Pancreas (tissue), 10 donors: Measurements from ENCODE around the gene TMEM151B. TPM values are rescaled to one million over a fixed set of nuclear protein-coding genes. Genes with fewer than 3 reads are reported as not detected.

Experiments
- ATAC-seq, 4 donors: fragments of 200-7000 bp; cut with Tn5 transposase; one replicate each; pipeline versions ENCODE4 v1.8.0 to v1.9.1; 2020; ENCODE audit warnings: mild to moderate bottlenecking in 4 of 4, moderate library complexity in 4 of 4
- DNase-seq, 6 donors: peaks; one replicate each; pipeline ENCODE4 v3.0.0-alpha.2; 2020
- FAIRE-seq: peaks from 2 replicates; lab custom pipeline; 2012; peaks lifted over from hg19 to GRCh38; lab: Jason Lieb, UNC
- H3K27ac ChIP-seq, 4 donors: fragments of 200-600 bp; sonication (generic); 1 replicate in 3 of 4; 2 replicates in 1 of 4; pipeline versions ENCODE4 v1.5.0 to v1.8.0; 2020
- H3K27me3 ChIP-seq, 4 donors: fragments of 200-600 bp; one replicate each; pipeline ENCODE4 v1.8.0; 2021
- H3K36me3 ChIP-seq, 3 donors: fragments of 200-600 bp; sonication (generic) in 1 of 3; one replicate each; pipeline versions ENCODE4 v1.5.0 to v1.8.0; 2020 to 2021
- H3K4me1 ChIP-seq, 3 donors: fragments of 200-600 bp; one replicate each; pipeline ENCODE4 v1.8.0; 2021
- H3K4me3 ChIP-seq, 4 donors: fragments of 200-600 bp; sonication (generic) in 2 of 4; one replicate each; pipeline versions ENCODE4 v1.5.0 to v1.8.0; 2020 to 2021
- H3K9me3 ChIP-seq, 4 donors: fragments of 200-600 bp; one replicate each; pipeline ENCODE4 v1.8.0; 2021
- WGBS, 2 donors: extraction: QIAGEN DNeasy Blood & Tissue Kit; methylation state at CpG; one replicate each; pipeline ENCODE4 v1.1.7; 2013; 5-methylcytosine and 5-hydroxymethylcytosine counted together
- intact Hi-C, 3 donors: fragments of 100-400 bp; cut with DNase I; formaldehyde crosslinking; loops; one replicate each; pipeline versions ENCODE4 v1.11.1 to v1.14.2; 2022
- polyA plus RNA-seq, 2 donors: library from polyadenylated mRNA; stranded (reverse); fragments of 200-250 nt; gene quantifications; one replicate each; pipeline ENCODE4 v1.2.3, GENCODE V29; 2013
- total RNA-seq, 6 donors: library from RNA; stranded (reverse); fragmentation: NEBNext Ultra II Directional in 4 of 6; extraction: Animal tissue kit (Norgen Biotek cat#: 25700) in 4 of 6; gene quantifications; one replicate each; pipeline versions ENCODE4 v1.2.1 to v1.2.4, GENCODE V29; 2021 to 2023
- TF ChIP-seq, protein P1 (sequence below), 4 donors: fragments of 200-600 bp; sonication (generic) in 3 of 4; IDR thresholded peaks; one replicate each; pipeline versions ENCODE4 v1.5.0 to v1.8.0; 2021; ENCODE audit warnings: antibody characterized with exemption in 4 of 4
- donor health status: healthy with polysubstance abuse.
- donor health status: DM: no; HTN: no; CAD: no; lungs with moderate emphysema.
- donor health status: DM: no; HTN: no; CAD: no.
- donor health status: control.
- donor health status: control.
- donor health status: Bipolar disorder and iron deficiency.
- donor health status: DM: yes; HTN: yes; CAD: no.
- donor health status: DM: no; HTN: no; CAD: no.
- donor health status: DM: no; HTN: no; CAD: no.
- donor health status: DM: yes; HTN: yes; CAD: no.

Gene TMEM151B
- total and polyA plus RNA-seq, 8 donors = 0.06 to 0.65 (median 0.12) TPM; not detected in 2

DNA sequence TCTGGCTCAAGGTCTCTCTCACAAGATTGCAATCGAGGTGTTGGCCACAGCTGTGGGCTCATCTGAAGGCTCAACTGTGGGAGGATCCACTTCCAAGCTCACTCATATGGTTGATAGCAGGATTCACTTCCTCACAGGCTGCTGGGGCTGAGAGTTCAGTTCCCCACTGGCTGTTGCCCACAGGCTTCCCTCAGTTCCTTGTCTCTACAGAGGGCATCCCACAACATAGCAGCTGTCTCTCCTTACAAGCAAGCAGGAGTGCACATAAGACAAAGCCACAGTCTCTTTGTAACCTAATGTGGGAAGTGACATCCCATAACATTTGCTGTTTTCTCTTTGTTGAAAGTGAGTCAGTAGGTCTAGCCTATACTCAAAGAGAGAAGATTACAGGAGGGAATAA lies 86.2 kb downstream of the TMEM151B start:
- Histone ChIP-seq H3K36me3 (no peaks in the 10 kb centered on the region), H3K27me3 (no peaks in the 10 kb centered on the region), H3K27ac (no peak overlapping the region), H3K9me3 (no peaks in the 10 kb centered on the region), H3K4me3 (no peak overlapping the region), H3K4me1 (no peaks in the 10 kb centered on the region)
- ATAC-seq (no peak), DNase-seq (no peak), FAIRE-seq (no peak)
- 32 to 35% methylated on average over 1 of the region's 1 CpG for WGBS, 2 donors
- intact Hi-C loops = no loop called here
- TF ChIP-seq, protein P1, sequence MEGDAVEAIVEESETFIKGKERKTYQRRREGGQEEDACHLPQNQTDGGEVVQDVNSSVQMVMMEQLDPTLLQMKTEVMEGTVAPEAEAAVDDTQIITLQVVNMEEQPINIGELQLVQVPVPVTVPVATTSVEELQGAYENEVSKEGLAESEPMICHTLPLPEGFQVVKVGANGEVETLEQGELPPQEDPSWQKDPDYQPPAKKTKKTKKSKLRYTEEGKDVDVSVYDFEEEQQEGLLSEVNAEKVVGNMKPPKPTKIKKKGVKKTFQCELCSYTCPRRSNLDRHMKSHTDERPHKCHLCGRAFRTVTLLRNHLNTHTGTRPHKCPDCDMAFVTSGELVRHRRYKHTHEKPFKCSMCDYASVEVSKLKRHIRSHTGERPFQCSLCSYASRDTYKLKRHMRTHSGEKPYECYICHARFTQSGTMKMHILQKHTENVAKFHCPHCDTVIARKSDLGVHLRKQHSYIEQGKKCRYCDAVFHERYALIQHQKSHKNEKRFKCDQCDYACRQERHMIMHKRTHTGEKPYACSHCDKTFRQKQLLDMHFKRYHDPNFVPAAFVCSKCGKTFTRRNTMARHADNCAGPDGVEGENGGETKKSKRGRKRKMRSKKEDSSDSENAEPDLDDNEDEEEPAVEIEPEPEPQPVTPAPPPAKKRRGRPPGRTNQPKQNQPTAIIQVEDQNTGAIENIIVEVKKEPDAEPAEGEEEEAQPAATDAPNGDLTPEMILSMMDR (IDR thresholded peaks at IDR 0.05) = no peak

Other genes with a start within 250 kb of the TMEM151B start
- gene MRPL14, start 143.0 kb upstream of the TMEM151B start, total RNA-seq = 10 to 100 TPM in 4 of 6 donors, 1 to 10 TPM in 2; 8.7 to 16.4 (median 14.1) TPM
- gene MRPL14, start 143.0 kb upstream of the TMEM151B start, polyA plus RNA-seq = 10 to 100 TPM; 12.5 to 30.4 TPM
- 10 to 100 TPM in 4 of 6 donors, 1 to 10 TPM in 2; 7.2 to 19.9 (median 11.4) TPM for gene TMEM63B, start 142.9 kb upstream of the TMEM151B start, total RNA-seq
- 10 to 100 TPM; 12.1 to 16.9 TPM for gene TMEM63B, start 142.9 kb upstream of the TMEM151B start, polyA plus RNA-seq
- gene CAPN11, start 111.6 kb upstream of the TMEM151B start, total RNA-seq = under 1 TPM in 4 of 6 donors, not detected in 2; 0.06 to 0.23 (median 0.14) TPM
- gene CAPN11, start 111.6 kb upstream of the TMEM151B start, polyA plus RNA-seq = under 1 TPM; 0.75 to 0.76 TPM
- gene MYMX, start 53.5 kb upstream of the TMEM151B start, total RNA-seq = 1 to 10 TPM; 1.1 to 4.3 (median 2.2) TPM
- under 1 TPM; 0.34 to 0.73 TPM for gene MYMX, start 53.5 kb upstream of the TMEM151B start, polyA plus RNA-seq
- 10 to 100 TPM; 24.8 to 72.7 (median 44.4) TPM for gene SLC29A1, start 46.9 kb upstream of the TMEM151B start, total RNA-seq
- 10 to 100 TPM; 35.5 to 89.8 TPM for gene SLC29A1, start 46.9 kb upstream of the TMEM151B start, polyA plus RNA-seq
- gene HSP90AB1, start 23.3 kb upstream of the TMEM151B start, total RNA-seq = 100 to 1,000 TPM; 370 to 577 (median 464) TPM
- gene HSP90AB1, start 23.3 kb upstream of the TMEM151B start, polyA plus RNA-seq = 100 to 1,000 TPM; 145 to 328 TPM
- 10 to 100 TPM; 15.9 to 30.4 (median 20.5) TPM for gene SLC35B2, start 12.9 kb upstream of the TMEM151B start, total RNA-seq
- 10 to 100 TPM; 10.8 to 23.6 TPM for gene SLC35B2, start 12.9 kb upstream of the TMEM151B start, polyA plus RNA-seq
- 10 to 100 TPM in 1 of 6 donors, 1 to 10 TPM in 5; 2.5 to 16.9 (median 5.5) TPM for gene NFKBIE, start 4.9 kb upstream of the TMEM151B start, total RNA-seq
- gene NFKBIE, start 4.9 kb upstream of the TMEM151B start, polyA plus RNA-seq = 10 to 100 TPM; 10.1 to 12.1 TPM
- gene AARS2, start 42.9 kb downstream of the TMEM151B start, total RNA-seq = 1 to 10 TPM; 3.6 to 7.4 (median 4.8) TPM
- 1 to 10 TPM; 5.7 to 8.7 TPM for gene AARS2, start 42.9 kb downstream of the TMEM151B start, polyA plus RNA-seq
- gene SPATS1, start 72.2 kb downstream of the TMEM151B start, total RNA-seq = under 1 TPM in 1 of 6 donors, not detected in 5; 0.18 TPM
- gene SPATS1, start 72.2 kb downstream of the TMEM151B start, polyA plus RNA-seq = under 1 TPM in 1 of 2 donors, not detected in 1; 0.19 TPM
- 10 to 100 TPM in 2 of 6 donors, 1 to 10 TPM in 4; 6.4 to 11.4 (median 8.6) TPM for gene CDC5L, start 117.3 kb downstream of the TMEM151B start, total RNA-seq
- gene CDC5L, start 117.3 kb downstream of the TMEM151B start, polyA plus RNA-seq = 1 to 10 TPM; 2.9 to 6.0 TPM